ENCODE results near the gene OXSR1.

Gene OXSR1

DNA sequence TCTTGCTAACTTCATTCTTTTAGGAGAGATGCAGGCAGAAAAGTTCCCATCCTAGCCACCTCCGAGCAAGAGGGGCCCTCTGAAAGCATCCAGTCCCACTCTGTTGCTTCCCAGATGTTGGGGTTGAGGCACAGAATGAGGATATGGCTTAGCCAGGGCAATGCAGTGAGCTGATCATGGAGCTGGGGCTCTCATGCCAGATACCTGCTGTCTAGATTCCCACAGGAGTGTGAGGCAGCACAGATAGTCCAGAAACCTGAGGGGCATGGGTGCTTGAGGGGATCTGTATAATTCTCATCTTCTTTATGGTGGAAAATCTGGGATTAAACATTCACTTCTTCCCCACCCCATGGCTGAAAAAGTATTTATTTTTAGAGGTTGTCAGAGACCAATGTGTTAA lies 101.5 kb downstream of the OXSR1 start:
- no peak overlapping the region for H3K27ac ChIP-seq
- TF ChIP-seq ZFX (IDR thresholded peaks at IDR 0.05; ENCODE audit: borderline replicate concordance): no peak
- TF ChIP-seq, protein P1, sequence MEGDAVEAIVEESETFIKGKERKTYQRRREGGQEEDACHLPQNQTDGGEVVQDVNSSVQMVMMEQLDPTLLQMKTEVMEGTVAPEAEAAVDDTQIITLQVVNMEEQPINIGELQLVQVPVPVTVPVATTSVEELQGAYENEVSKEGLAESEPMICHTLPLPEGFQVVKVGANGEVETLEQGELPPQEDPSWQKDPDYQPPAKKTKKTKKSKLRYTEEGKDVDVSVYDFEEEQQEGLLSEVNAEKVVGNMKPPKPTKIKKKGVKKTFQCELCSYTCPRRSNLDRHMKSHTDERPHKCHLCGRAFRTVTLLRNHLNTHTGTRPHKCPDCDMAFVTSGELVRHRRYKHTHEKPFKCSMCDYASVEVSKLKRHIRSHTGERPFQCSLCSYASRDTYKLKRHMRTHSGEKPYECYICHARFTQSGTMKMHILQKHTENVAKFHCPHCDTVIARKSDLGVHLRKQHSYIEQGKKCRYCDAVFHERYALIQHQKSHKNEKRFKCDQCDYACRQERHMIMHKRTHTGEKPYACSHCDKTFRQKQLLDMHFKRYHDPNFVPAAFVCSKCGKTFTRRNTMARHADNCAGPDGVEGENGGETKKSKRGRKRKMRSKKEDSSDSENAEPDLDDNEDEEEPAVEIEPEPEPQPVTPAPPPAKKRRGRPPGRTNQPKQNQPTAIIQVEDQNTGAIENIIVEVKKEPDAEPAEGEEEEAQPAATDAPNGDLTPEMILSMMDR (IDR thresholded peaks at IDR 0.05): no peak

DNA sequence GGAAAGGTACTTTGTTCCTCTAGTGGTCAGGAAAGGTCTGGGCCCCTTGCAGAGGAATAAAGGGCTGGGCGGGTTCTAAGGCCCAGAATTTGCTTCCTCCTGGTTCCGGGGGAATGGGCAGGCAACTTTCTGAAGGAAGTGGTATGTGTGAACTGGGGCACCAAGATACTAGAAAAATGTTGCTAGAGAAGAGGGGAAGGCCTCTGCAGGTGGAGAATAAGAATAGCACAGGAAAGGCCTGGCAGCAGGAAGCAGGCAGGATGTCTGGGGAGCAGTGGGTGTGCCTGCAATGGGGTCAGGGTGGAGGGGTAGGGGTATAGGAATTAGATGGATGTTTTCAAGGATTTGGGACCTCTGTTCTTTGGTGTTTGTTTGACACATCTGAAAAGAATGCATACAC lies 102.3 kb downstream of the OXSR1 start:
- no peak for TF ChIP-seq ZFX (IDR thresholded peaks at IDR 0.05; ENCODE audit: borderline replicate concordance)
- TF ChIP-seq, protein P1 (IDR thresholded peaks at IDR 0.05): no peak
- H3K27ac ChIP-seq: no peak overlapping the region

DNA sequence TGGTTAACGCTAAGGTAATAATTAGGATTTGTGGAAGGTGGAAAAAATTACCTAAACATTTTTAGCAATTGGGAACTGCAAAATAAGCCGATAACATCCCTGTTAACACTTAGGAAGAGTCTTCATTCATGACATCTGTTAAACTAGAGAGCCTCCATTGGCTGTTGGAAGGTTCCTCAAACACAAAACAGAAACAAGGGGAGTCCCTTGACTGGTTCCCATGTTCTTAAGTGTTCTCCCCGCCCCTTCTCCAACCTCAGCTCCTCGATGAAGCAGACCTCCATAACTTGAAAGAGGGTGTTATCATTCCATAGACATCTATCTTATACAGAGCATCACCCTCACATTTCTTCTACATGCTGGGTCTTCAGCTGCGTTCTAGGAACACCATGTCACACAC lies 102.8 kb downstream of the OXSR1 start:
- TF ChIP-seq, protein P1 (IDR thresholded peaks at IDR 0.05): no peak
- H3K27ac ChIP-seq: no peak overlapping the region

DNA sequence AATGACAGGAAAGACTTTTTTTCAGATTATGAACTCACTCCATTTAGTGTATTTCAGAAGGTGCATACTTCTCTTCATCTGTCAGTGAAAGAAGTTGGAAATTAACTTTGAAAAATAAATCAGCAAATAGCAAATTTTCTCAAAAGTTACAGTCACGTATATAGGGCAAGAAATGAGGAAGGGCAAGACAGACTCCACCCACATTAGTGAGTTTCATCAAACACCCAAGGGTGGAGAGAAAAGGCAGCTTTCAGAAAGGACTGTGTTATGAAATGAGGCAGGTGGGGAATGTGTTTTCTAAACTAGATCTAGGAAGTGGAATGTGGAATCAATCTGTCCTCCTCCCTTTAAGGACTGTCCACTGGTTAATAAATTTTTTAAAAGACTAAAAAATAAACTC lies 103.2 kb downstream of the OXSR1 start:
- TF ChIP-seq, protein P1 (IDR thresholded peaks at IDR 0.05): no peak
- TF ChIP-seq ZFX (IDR thresholded peaks at IDR 0.05; ENCODE audit: borderline replicate concordance): no peak
- no peak overlapping the region for H3K27ac ChIP-seq

DNA sequence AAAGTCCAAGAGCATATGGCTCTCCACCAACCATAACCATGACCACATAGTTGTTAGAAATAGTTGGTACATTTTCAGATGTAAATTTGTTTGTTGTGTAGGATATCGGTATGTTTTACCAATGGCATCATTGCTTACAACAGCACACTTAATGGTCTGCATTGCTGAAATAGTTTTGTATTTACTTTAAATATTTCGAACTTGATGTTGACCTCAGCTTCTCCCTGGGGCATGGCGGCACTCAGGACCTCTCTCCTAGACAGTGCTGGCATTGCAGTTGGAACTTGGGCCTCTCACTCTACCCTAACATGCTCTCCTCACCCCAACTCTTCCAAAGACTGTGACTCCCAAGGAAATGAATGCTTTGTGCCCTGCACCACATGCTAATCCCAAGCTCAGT lies 105.3 kb downstream of the OXSR1 start:
- no peak overlapping the region for H3K27ac ChIP-seq
- TF ChIP-seq, protein P1 (IDR thresholded peaks at IDR 0.05): no peak
- TF ChIP-seq ZFX (IDR thresholded peaks at IDR 0.05; ENCODE audit: borderline replicate concordance): no peak

DNA sequence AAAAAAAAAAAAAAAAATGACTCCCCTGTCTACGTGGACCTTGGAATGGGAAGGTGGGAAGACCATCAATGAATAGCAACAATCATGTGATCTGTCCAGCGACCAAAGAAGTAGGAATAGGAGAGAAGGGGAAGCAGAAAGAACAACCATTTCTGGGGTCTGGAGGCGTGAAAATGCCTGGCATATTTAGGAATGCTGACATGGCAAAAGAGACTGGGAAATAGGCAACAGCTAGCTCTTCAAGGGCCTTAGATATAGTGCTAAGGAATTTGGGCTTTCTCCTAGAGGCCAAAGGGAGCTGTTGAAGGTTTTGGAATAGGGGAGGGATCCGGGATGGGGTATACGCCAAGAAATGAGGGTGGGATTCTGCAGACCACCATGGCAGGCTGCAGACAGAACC lies 106.2 kb downstream of the OXSR1 start:
- TF ChIP-seq ZFX (IDR thresholded peaks at IDR 0.05; ENCODE audit: borderline replicate concordance): no peak
- TF ChIP-seq, protein P1 (IDR thresholded peaks at IDR 0.05): no peak

DNA sequence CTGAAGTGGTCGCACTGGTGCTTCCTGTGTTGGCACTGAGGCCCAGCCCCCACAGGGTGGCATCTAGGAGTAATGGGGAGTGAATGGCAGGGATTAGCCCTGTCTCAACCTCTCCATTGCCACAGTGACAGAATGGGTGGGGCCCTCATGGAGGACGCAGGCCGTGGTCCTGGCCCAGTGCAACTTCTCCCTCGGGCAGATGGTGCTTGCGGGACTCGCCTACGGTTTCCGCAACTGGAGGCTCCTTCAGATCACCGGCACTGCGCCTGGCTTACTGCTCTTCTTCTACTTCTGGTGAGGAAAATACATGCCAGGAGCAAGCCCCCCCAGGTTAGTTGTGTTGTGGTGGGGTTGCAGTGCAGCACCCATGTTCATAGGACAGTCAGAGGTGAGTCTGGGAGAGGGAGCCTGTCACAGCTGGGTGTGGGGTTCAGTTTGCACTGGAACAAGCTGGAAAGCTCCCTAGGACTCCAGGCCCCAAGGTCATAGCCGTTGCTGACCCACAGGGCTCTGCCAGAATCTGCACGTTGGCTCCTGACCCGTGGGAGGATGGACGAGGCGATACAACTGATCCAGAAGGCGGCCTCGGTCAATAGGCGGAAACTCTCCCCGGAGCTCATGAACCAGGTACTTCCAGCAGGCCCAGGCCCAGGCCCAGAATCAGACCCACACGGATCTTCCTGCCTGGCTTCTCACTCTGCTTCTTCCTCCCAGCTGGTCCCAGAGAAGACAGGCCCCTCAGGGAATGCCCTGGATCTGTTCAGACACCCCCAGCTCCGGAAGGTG lies 109.7 kb downstream of the OXSR1 start:
- no peak overlapping the region for H3K27ac ChIP-seq
- TF ChIP-seq, protein P1 (IDR thresholded peaks at IDR 0.05): no peak
- no peak for TF ChIP-seq ZFX (IDR thresholded peaks at IDR 0.05; ENCODE audit: borderline replicate concordance)

More for the DNA sequence above, 106.2 kb downstream of the OXSR1 start:
- no peak overlapping the region for H3K27ac ChIP-seq

All from 22Rv1 (cell line).